ENCODE data around the gene TRIM7. TPM values are rescaled to one million over a fixed set of nuclear protein-coding genes. Genes with fewer than 3 reads are reported as not detected.

TRIM7 gene
- total RNA-seq, 2 donors from 2014 or later: 11.5 to 17.9 TPM

GRCh38 chr5:181235323-181235688 lies 30.3 kb upstream of the TRIM7 start:
- Histone ChIP-seq H3K27ac (no peak overlapping the region), H3K9me3 (no peaks in the 10 kb centered on the region), H3K27me3 (no peaks in the 10 kb centered on the region), H3K36me3 (replicated peaks in 1 of 2; ENCODE audit: insufficient read depth in 1 of 2, low read depth in 2 of 2) (peaks cover 15 to 44% of the 10 kb centered on the region in 2 donors), H3K4me1 (peaks cover 13% of the 10 kb centered on the region), H3K4me3 (no peak overlapping the region)
- no peak for ATAC-seq
- DNase-seq: no peak
- intact Hi-C loops (cut with DNase I): no loop called here
- 84 to 91% methylated on average over 5 of the region's 5 CpGs for WGBS, 2 donors
- no peak for TF ChIP-seq POLR2A (IDR thresholded peaks at IDR 0.05)
- TF ChIP-seq CTCF (IDR thresholded peaks at IDR 0.05): no peak

- H3K9me3 ChIP-seq: no peaks in the 10 kb centered on the region
- TF ChIP-seq CTCF (IDR thresholded peaks at IDR 0.05): no peak
- peak in 1 of 3 donors; percentile 9 for TF ChIP-seq POLR2A (IDR thresholded peaks at IDR 0.05)
- 86 to 93% methylated on average over 3 to 22 of the region's 22 CpGs for WGBS, 2 donors
- H3K27me3 ChIP-seq: no peaks in the 10 kb centered on the region
- no peak for ATAC-seq
- DNase-seq: no peak
- H3K27ac ChIP-seq: no peak overlapping the region
- H3K36me3 ChIP-seq (replicated peaks in 1 of 2; ENCODE audit: insufficient read depth in 1 of 2, low read depth in 2 of 2): peaks cover 15 to 44% of the 10 kb centered on the region in 2 donors
- no peak overlapping the region for H3K4me3 ChIP-seq
- intact Hi-C loops (cut with DNase I): no loop called here
- H3K4me1 ChIP-seq: peaks cover 10% of the 10 kb centered on the region
Measured at GRCh38 chr5:181234455-181235306, 29.7 kb upstream of the TRIM7 start.

- peaks cover 11 to 36% of the 10 kb centered on the region in 2 donors for H3K36me3 ChIP-seq (replicated peaks in 1 of 2; ENCODE audit: insufficient read depth in 1 of 2, low read depth in 2 of 2)
- TF ChIP-seq CTCF (IDR thresholded peaks at IDR 0.05): no peak
- no peak for TF ChIP-seq POLR2A (IDR thresholded peaks at IDR 0.05)
- no peaks in the 10 kb centered on the region for H3K9me3 ChIP-seq
- H3K4me1 ChIP-seq: peaks cover 2% of the 10 kb centered on the region
- DNase-seq (no peak), ATAC-seq (no peak)
- H3K4me3 ChIP-seq: no peak overlapping the region
- no peak overlapping the region for H3K27ac ChIP-seq
- H3K27me3 ChIP-seq: no peaks in the 10 kb centered on the region
- WGBS, 2 donors: 93% methylated on average over 23 of the region's 24 CpGs; no CpG with 5 or more reads in 1 of the 2 donors
- intact Hi-C loops (cut with DNase I): no loop called here
Measured at GRCh38 chr5:181233801-181234454, 28.9 kb upstream of the TRIM7 start.

- no peaks in the 10 kb centered on the region for H3K27me3 ChIP-seq
- TF ChIP-seq POLR2A (IDR thresholded peaks at IDR 0.05): no peak
- no peak for TF ChIP-seq CTCF (IDR thresholded peaks at IDR 0.05)
- no peak for ATAC-seq
- DNase-seq: no peak
- no peaks in the 10 kb centered on the region for H3K4me1 ChIP-seq
- H3K4me3 ChIP-seq: no peak overlapping the region
- H3K36me3 ChIP-seq (replicated peaks in 1 of 2; ENCODE audit: insufficient read depth in 1 of 2, low read depth in 2 of 2): peaks cover 4 to 31% of the 10 kb centered on the region in 2 donors
- H3K9me3 ChIP-seq: no peaks in the 10 kb centered on the region
- intact Hi-C loops (cut with DNase I): no loop called here
- 72 to 73% methylated on average over 16 of the region's 16 CpGs for WGBS, 2 donors
- H3K27ac ChIP-seq: no peak overlapping the region
Measured at GRCh38 chr5:181233088-181233800, 28.2 kb upstream of the TRIM7 start.

All from body of pancreas (tissue), 4 donors.